Endothelial cell of umbilical vein (primary cell): ENCODE measurements around the gene KCNJ6. TPM values are rescaled to one million over a fixed set of nuclear protein-coding genes. Genes with fewer than 3 reads are reported as not detected.
"Not testable (repeated sequence)": the region's sequence is repeated elsewhere in the genome, so short reads cannot be mapped to it uniquely, and the experiment has no call there.

ENCODE experiments used
- BruUV-seq: library from RNA; stranded (reverse); fragments of 400-500 nt; replicated peaks from 2 replicates; lab custom pipeline; 2021; lab: Mats Ljungman, UMichigan
- CTCF ChIA-PET: fragments of 300-600, 350-600 bp; sonication (Branson Sonifier 250); formaldehyde crosslinking; loops from one replicate; lab custom pipeline; 2021; ENCODE audit warnings: antibody characterized with exemption, inconsistent platforms; lab: Charles Lee
- POLR2A ChIA-PET: fragments of 300-600, 350-600 bp; sonication (Branson Sonifier 250); formaldehyde crosslinking; loops from one replicate; lab custom pipeline; 2021; ENCODE audit warnings: antibody characterized with exemption, inconsistent platforms; lab: Charles Lee
- DNase-seq: peaks from one replicate; pipeline ENCODE4 v3.0.0-alpha.2; 2011; ENCODE audit warnings: low read depth, low spot score
- FAIRE-seq: peaks from 2 replicates; lab custom pipeline; 2011; peaks lifted over from hg19 to GRCh38; lab: Jason Lieb, UNC
- H2AFZ ChIP-seq: 2 replicates; pipeline ENCODE4 v1.6.0; 2012; ENCODE audit warnings: low read depth, low read length, control low read depth, inconsistent platforms
- H3K27ac ChIP-seq: 2 replicates; pipeline ENCODE4 v1.5.1; 2011; ENCODE audit warnings: low read depth, mild to moderate bottlenecking, control low read depth, low read length, moderate library complexity; ENCODE audit not compliant: insufficient read depth
- H3K27me3 ChIP-seq, 2 experiments: 2 replicates each; pipeline versions ENCODE4 v1.6.0 to v1.6.1; 2011; ENCODE audit warnings: low read length in 2 of 2, mixed read lengths in 1 of 2; ENCODE audit not compliant: control insufficient read depth in 2 of 2, insufficient read depth in 2 of 2
- H3K36me3 ChIP-seq, 2 experiments: 2 replicates in 1 of 2; 3 replicates in 1 of 2; pipeline ENCODE4 v1.5.1; 2011; ENCODE audit warnings: low read length in 2 of 2, mild to moderate bottlenecking in 1 of 2, moderate library complexity in 1 of 2; ENCODE audit not compliant: control insufficient read depth in 2 of 2, insufficient read depth in 2 of 2; ENCODE audit errors: extremely low read depth in 1 of 2
- H3K4me1 ChIP-seq: 3 replicates; pipeline ENCODE4 v1.5.1; 2011; ENCODE audit warnings: mild to moderate bottlenecking, low read length; ENCODE audit not compliant: control insufficient read depth, insufficient read depth; ENCODE audit errors: extremely low read depth
- H3K4me2 ChIP-seq: 2 replicates; pipeline ENCODE4 v1.6.1; 2011; ENCODE audit warnings: low read length, control low read depth, mixed read lengths; ENCODE audit not compliant: insufficient read depth
- H3K4me3 ChIP-seq, 3 experiments: fragments of 200-600 bp in 1 of 3; sonication (generic), shearing (Covaris generic) in 1 of 3; replicated peaks in 1 of 3; 2 replicates each; pipeline ENCODE4 v1.5.1; 2011 to 2016; ENCODE audit warnings: control low read depth in 3 of 3, low read length in 3 of 3, mild to moderate bottlenecking in 2 of 3, inconsistent platforms in 1 of 3, low read depth in 1 of 3, moderate library complexity in 1 of 3; ENCODE audit not compliant: insufficient read depth in 1 of 3
- H3K79me2 ChIP-seq: 2 replicates; pipeline ENCODE4 v1.6.0; 2012; ENCODE audit warnings: low read length, inconsistent platforms; ENCODE audit not compliant: control insufficient read depth, insufficient read depth
- H3K9ac ChIP-seq: replicated peaks from 2 replicates; pipeline ENCODE3; 2011; ENCODE audit warnings: low read length, control low read depth; ENCODE audit not compliant: insufficient read depth; ENCODE audit errors: extremely low read depth
- H3K9me1 ChIP-seq: replicated peaks from 3 replicates; pipeline ENCODE4 v1.6.0; 2011; ENCODE audit warnings: mild to moderate bottlenecking, low read length; ENCODE audit not compliant: control insufficient read depth, insufficient read depth; ENCODE audit errors: extremely low read depth
- H3K9me3 ChIP-seq: replicated peaks from 2 replicates; pipeline ENCODE4 v1.5.1; 2012; ENCODE audit warnings: low read length, inconsistent platforms; ENCODE audit not compliant: control insufficient read depth, insufficient read depth
- H4K20me1 ChIP-seq: replicated peaks from 2 replicates; pipeline ENCODE3; 2011; ENCODE audit warnings: mild to moderate bottlenecking, low read length; ENCODE audit not compliant: control insufficient read depth, insufficient read depth; ENCODE audit errors: extremely low read depth
- EZH2 ChIP-seq: IDR thresholded peaks from 2 replicates; pipeline ENCODE4 v1.6.1; 2012; ENCODE audit warnings: borderline replicate concordance, low read depth, mild to moderate bottlenecking, moderate library complexity, low read length, inconsistent platforms; ENCODE audit not compliant: severe bottlenecking
- FOS ChIP-seq: IDR thresholded peaks from 2 replicates; pipeline ENCODE4 v1.6.1; 2011; ENCODE audit warnings: mild to moderate bottlenecking, low read length, moderate library complexity, borderline replicate concordance; ENCODE audit not compliant: insufficient read depth
- GATA2 ChIP-seq: IDR thresholded peaks from 2 replicates; pipeline ENCODE4 v1.7.0; 2011; ENCODE audit warnings: low read depth, mild to moderate bottlenecking, moderate library complexity, mixed read lengths, low read length; ENCODE audit not compliant: insufficient read length, insufficient read depth
- MYC ChIP-seq: IDR thresholded peaks from one replicate; pipeline ENCODE4 v1.6.1; 2011; ENCODE audit warnings: mild to moderate bottlenecking, low read depth, low read length
- POLR2A ChIP-seq: IDR thresholded peaks from 2 replicates; pipeline ENCODE4 v1.6.1; 2012; ENCODE audit warnings: low read depth, mild to moderate bottlenecking, control low read depth, low read length
- POLR2AphosphoS5 ChIP-seq: IDR thresholded peaks from 2 replicates; pipeline ENCODE4 v1.6.1; 2012; ENCODE audit warnings: low read depth, mild to moderate bottlenecking, control low read depth, low read length, moderate library complexity; ENCODE audit not compliant: insufficient read depth
- dilution Hi-C: fragments of 300-500 bp; cut with MboI; formaldehyde crosslinking; loops from one replicate; pipeline ENCODE4 v1.15.0; 2019; ENCODE audit warnings: low sequenced_read_pairs; ENCODE audit not compliant: extremely low pct_ligation_motif_present
- intact Hi-C: fragments of 100-400 bp; cut with micrococcal nuclease; formaldehyde crosslinking; loops from one replicate; pipeline ENCODE4 v1.10.0; 2022
- polyA plus RNA-seq, 4 experiments: library from polyadenylated mRNA; depleted of rRNA in 3 of 4; stranded (reverse) in 3 of 4; unstranded in 1 of 4; fragments of >200 nt; gene quantifications; 2 replicates each; pipeline versions ENCODE4 v1.2.1 to v1.2.3, GENCODE V29; 2011 to 2012; ENCODE audit warnings: missing spikeins in 1 of 4
- total RNA-seq: library from RNA; stranded (reverse); gene quantifications from 2 replicates; pipeline ENCODE4 v1.2.3, GENCODE V29; 2021
- TF ChIP-seq, protein P1 (sequence below), 2 donors: IDR thresholded peaks; 1 replicate in 1 of 2; 2 replicates in 1 of 2; pipeline ENCODE4 v1.5.1; 2011; ENCODE audit warnings: low read length in 2 of 2, mild to moderate bottlenecking in 2 of 2, moderate library complexity in 2 of 2, control low read depth in 1 of 2, inconsistent platforms in 1 of 2, low read depth in 1 of 2; ENCODE audit not compliant: insufficient read depth in 1 of 2; ENCODE audit errors: extremely low read depth in 1 of 2
- TF ChIP-seq, protein P2 (sequence below): IDR thresholded peaks from 2 replicates; pipeline ENCODE4 v1.6.1; 2011; ENCODE audit not compliant: insufficient read depth, insufficient read length

The KCNJ6 gene
- total and polyA plus RNA-seq, 2 donors (not counting 3 experiments of a cell fraction or from before 2014, with no cell fraction given), result not detected

DNA sequence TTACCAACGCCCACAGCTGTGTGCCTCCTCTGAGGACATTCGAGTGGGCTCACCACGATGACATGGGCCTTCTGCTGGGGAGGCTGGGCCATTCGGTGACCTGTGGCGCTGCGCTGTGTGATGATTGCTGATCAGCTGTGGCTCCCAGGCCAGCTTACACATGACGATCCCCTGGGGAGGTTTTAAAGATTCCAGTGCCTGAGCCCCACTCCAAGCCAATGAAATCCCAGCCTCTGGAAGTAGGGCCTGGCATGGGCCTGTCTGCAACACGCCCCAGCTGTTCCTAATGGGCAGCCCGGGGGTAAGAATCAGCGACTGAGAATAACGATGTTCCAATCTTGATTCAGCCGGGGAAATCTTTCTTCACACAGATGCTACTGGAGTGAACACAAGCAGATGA lies 153.7 kb downstream of the KCNJ6 start:
- ChIA-PET CTCF (no interaction called here), POLR2A (no interaction called here)
- dilution Hi-C loops (no loop called here), intact Hi-C loops (no loop called here)
- Histone ChIP-seq H3K36me3 (no peaks in the 10 kb centered on the region), H3K27ac (no peak overlapping the region), H3K9me3 (no peaks in the 10 kb centered on the region), H3K4me2 (no peak overlapping the region), H3K4me3 (no peak overlapping the region), H4K20me1 (no peaks in the 10 kb centered on the region), H3K9ac (no peak overlapping the region), H3K79me2 (no peaks in the 10 kb centered on the region), H3K9me1 (no peaks in the 10 kb centered on the region), H2AFZ (no peak overlapping the region), H3K4me1 (no peaks in the 10 kb centered on the region), H3K27me3 (no peaks in the 10 kb centered on the region)
- DNase-seq (no peak), FAIRE-seq (no peak)
- no TSS peak for BruUV-seq
- TF ChIP-seq POLR2A (no peak), EZH2 (no peak), MYC (no peak), POLR2AphosphoS5 (no peak), FOS (no peak), GATA2 (no peak)
- TF ChIP-seq, protein P1, sequence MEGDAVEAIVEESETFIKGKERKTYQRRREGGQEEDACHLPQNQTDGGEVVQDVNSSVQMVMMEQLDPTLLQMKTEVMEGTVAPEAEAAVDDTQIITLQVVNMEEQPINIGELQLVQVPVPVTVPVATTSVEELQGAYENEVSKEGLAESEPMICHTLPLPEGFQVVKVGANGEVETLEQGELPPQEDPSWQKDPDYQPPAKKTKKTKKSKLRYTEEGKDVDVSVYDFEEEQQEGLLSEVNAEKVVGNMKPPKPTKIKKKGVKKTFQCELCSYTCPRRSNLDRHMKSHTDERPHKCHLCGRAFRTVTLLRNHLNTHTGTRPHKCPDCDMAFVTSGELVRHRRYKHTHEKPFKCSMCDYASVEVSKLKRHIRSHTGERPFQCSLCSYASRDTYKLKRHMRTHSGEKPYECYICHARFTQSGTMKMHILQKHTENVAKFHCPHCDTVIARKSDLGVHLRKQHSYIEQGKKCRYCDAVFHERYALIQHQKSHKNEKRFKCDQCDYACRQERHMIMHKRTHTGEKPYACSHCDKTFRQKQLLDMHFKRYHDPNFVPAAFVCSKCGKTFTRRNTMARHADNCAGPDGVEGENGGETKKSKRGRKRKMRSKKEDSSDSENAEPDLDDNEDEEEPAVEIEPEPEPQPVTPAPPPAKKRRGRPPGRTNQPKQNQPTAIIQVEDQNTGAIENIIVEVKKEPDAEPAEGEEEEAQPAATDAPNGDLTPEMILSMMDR (IDR thresholded peaks at IDR 0.05; ENCODE audit: extremely low read depth in 1 of 2, insufficient read depth in 1 of 2, low read depth in 1 of 2, low read length in 2 of 2), result no peak
- TF ChIP-seq, protein P2, sequence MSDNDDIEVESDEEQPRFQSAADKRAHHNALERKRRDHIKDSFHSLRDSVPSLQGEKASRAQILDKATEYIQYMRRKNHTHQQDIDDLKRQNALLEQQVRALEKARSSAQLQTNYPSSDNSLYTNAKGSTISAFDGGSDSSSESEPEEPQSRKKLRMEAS, result no peak

DNA sequence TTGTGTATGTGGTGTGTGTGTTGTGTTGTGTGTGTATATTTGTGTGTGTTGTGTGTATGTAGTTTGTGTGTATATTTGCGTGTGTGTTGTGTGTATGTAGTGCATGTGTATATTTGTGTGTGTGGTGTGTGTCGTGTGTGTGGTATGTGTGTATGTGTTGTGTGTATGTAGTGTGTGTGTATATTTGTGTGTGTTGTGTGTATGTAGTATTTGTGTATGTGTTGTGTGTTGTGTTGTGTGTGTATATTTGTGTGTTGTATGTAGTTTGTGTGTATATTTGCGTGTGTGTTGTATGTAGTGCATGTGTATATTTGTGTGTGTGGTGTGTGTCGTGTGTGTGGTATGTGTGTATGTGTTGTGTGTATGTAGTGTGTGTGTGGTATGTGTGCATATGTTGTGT lies 154.9 kb downstream of the KCNJ6 start:
- H3K27ac ChIP-seq, intact Hi-C loops, CTCF ChIA-PET, FAIRE-seq, H3K36me3 ChIP-seq, H3K4me2 ChIP-seq, BruUV-seq, H3K27me3 ChIP-seq, H3K9me3 ChIP-seq, DNase-seq, H3K4me1 ChIP-seq, H4K20me1 ChIP-seq, H3K79me2 ChIP-seq, POLR2A ChIA-PET, H3K4me3 ChIP-seq, H3K9me1 ChIP-seq, dilution Hi-C loops, H2AFZ ChIP-seq, H3K9ac ChIP-seq: not testable (repeated sequence)
